HepG2 (cell line): ENCODE results near the gene RTEL1. TPM values are rescaled to one million over a fixed set of nuclear protein-coding genes. Genes with fewer than 3 reads are reported as not detected.

Experiments
- FOXA1 ChIP-seq, 2 experiments: fragments of 450-650 bp in 1 of 2; sonication (generic) in 1 of 2; formaldehyde crosslinking in 1 of 2; IDR thresholded peaks; 2 replicates each; pipeline versions ENCODE4 v1.4.0 to v1.6.1; 2016 to 2020; ENCODE audit warnings: missing genetic modification reagents in 1 of 2
- FOXC1 ChIP-seq: sonication (generic); formaldehyde crosslinking; IDR thresholded peaks from 2 replicates; pipeline ENCODE4 v1.8.0; 2022; ENCODE audit warnings: mild to moderate bottlenecking, missing genetic modification reagents, borderline replicate concordance
- KAT2B ChIP-seq: fragments of 150-350 bp; IDR thresholded peaks from 2 replicates; pipeline ENCODE4 v1.6.1; 2014; ENCODE audit warnings: low read depth, low read length, borderline replicate concordance
- MTA1 ChIP-seq: sonication (generic); formaldehyde crosslinking; IDR thresholded peaks from 2 replicates; pipeline ENCODE4 v1.4.0; 2020; ENCODE audit warnings: missing genetic modification reagents, mild to moderate bottlenecking, borderline replicate concordance
- MYPOP ChIP-seq: sonication (generic); formaldehyde crosslinking; IDR thresholded peaks from 2 replicates; pipeline ENCODE4 v1.8.1; 2023; ENCODE audit warnings: mild to moderate bottlenecking, moderate library complexity, missing genetic modification reagents
- NPAS2 ChIP-seq: sonication (generic); formaldehyde crosslinking; IDR thresholded peaks from 2 replicates; pipeline ENCODE4 v1.8.0; 2022; ENCODE audit warnings: mild to moderate bottlenecking, missing genetic modification reagents, borderline replicate concordance
- STAT6 ChIP-seq: sonication (generic); formaldehyde crosslinking; IDR thresholded peaks from 2 replicates; pipeline ENCODE4 v1.4.0; 2020; ENCODE audit warnings: missing genetic modification reagents, mild to moderate bottlenecking, borderline replicate concordance
- TEAD3 ChIP-seq: optimal IDR thresholded peaks from 2 replicates; pipeline ENCODE3; 2016; ENCODE audit warnings: borderline replicate concordance
- ZBTB38 ChIP-seq: sonication (generic); formaldehyde crosslinking; IDR thresholded peaks from 2 replicates; pipeline ENCODE4 v1.5.1; 2020; ENCODE audit warnings: mild to moderate bottlenecking, missing genetic modification reagents
- ZNF234 ChIP-seq: sonication (generic); formaldehyde crosslinking; conservative IDR thresholded peaks from 2 replicates; pipeline ENCODE4 v1.5.1; 2020; ENCODE audit warnings: mild to moderate bottlenecking, missing genetic modification reagents
- ZNF280B ChIP-seq: sonication (generic); formaldehyde crosslinking; IDR thresholded peaks from 2 replicates; pipeline ENCODE4 v1.5.0; 2020; ENCODE audit warnings: missing genetic modification reagents, mild to moderate bottlenecking, borderline replicate concordance
- ZNF432 ChIP-seq: sonication (generic); formaldehyde crosslinking; IDR thresholded peaks from 2 replicates; pipeline ENCODE4 v1.5.0; 2020; ENCODE audit warnings: missing genetic modification reagents, mild to moderate bottlenecking, borderline replicate concordance
- ZNF496 ChIP-seq: sonication (generic); formaldehyde crosslinking; IDR thresholded peaks from 2 replicates; pipeline ENCODE4 v1.8.1; 2023; ENCODE audit warnings: mild to moderate bottlenecking, moderate library complexity, missing genetic modification reagents; ENCODE audit not compliant: insufficient replicate concordance
- ZNF546 ChIP-seq: sonication (generic); formaldehyde crosslinking; conservative IDR thresholded peaks from 2 replicates; pipeline ENCODE4 v1.8.1; 2023; ENCODE audit warnings: mild to moderate bottlenecking, missing genetic modification reagents
- ZNF609 ChIP-seq: sonication (generic); formaldehyde crosslinking; IDR thresholded peaks from 2 replicates; pipeline ENCODE4 v1.4.0; 2020; ENCODE audit warnings: mild to moderate bottlenecking, missing genetic modification reagents, borderline replicate concordance
- ZNF678 ChIP-seq: sonication (generic); formaldehyde crosslinking; IDR thresholded peaks from 2 replicates; pipeline ENCODE4 v1.4.0; 2020; ENCODE audit warnings: mild to moderate bottlenecking, missing genetic modification reagents
- ZNF703 ChIP-seq: sonication (generic); formaldehyde crosslinking; IDR thresholded peaks from 2 replicates; pipeline ENCODE4 v1.5.1; 2020; ENCODE audit warnings: missing genetic modification reagents, mild to moderate bottlenecking, moderate library complexity, borderline replicate concordance
- polyA plus RNA-seq, 8 experiments: library from polyadenylated mRNA; depleted of rRNA in 3 of 8; stranded (reverse) in 7 of 8; unstranded in 1 of 8; fragments of >200 nt; fragmentation: Illumina TruSeq in 4 of 8; extraction: Trizol in 4 of 8; gene quantifications; 2 replicates each; pipeline versions ENCODE4 v1.2.1 to v1.2.3, GENCODE V29; 2011 to 2016; ENCODE audit warnings: low read depth in 4 of 8, missing spikeins in 1 of 8, mixed read lengths in 1 of 8; ENCODE audit not compliant: insufficient read depth in 1 of 8
- total RNA-seq, 5 experiments: library from RNA; depleted of rRNA; stranded (reverse); fragments of >200 nt; fragmentation: Illumina TruSeq; extraction: Trizol; gene quantifications; 2 replicates each; pipeline ENCODE4 v1.2.3, GENCODE V29; 2016; ENCODE audit warnings: low read depth in 1 of 5

The RTEL1 gene
- total and polyA plus RNA-seq, 2 of the 13 experiments (the other 11 are each of a cell fraction or from before 2014, with no cell fraction given), result 21.8 to 36.4 TPM

GRCh38 chr20:63636752-63637628, 21.1 kb upstream of the RTEL1 start (continued):
- no peak for TF ChIP-seq ZNF609 (CRISPR knock-in tag)
- TF ChIP-seq MTA1 (CRISPR knock-in tag), result peak; percentile 42; the same call in 1 of the 2 replicates
- no peak for TF ChIP-seq FOXA1 (IDR thresholded peaks at IDR 0.05)
- no peak for TF ChIP-seq FOXA1 (CRISPR knock-in tag; IDR thresholded peaks at IDR 0.05)
- TF ChIP-seq ZNF703 (CRISPR knock-in tag), result no peak
- peak; percentile 65; the same call in 1 of the 2 replicates for TF ChIP-seq FOXC1 (CRISPR knock-in tag)
- no peak for TF ChIP-seq KAT2B
- no peak for TF ChIP-seq STAT6 (CRISPR knock-in tag)
- no peak for TF ChIP-seq MYPOP (CRISPR knock-in tag)
- TF ChIP-seq ZNF234 (CRISPR knock-in tag), result no peak
- TF ChIP-seq ZNF280B, result no peak
- no peak for TF ChIP-seq ZNF546 (CRISPR knock-in tag)
- TF ChIP-seq ZBTB38 (CRISPR knock-in tag), result 0 out of 2 replicates have a peak, but pooled peaks have one; percentile 20
- no peak for TF ChIP-seq ZNF432 (CRISPR knock-in tag)
- TF ChIP-seq TEAD3 (CRISPR knock-in tag), result no peak
- TF ChIP-seq ZNF678 (CRISPR knock-in tag), result no peak
- no peak for TF ChIP-seq NPAS2 (CRISPR knock-in tag)
- TF ChIP-seq ZNF496 (CRISPR knock-in tag), result no peak
